CD4-positive, alpha-beta T cell treated with Interleukin-12 subunit alpha and Interleukin-12 subunit beta, for 1 hour (primary cell): ENCODE measurements around the gene BHLHE40.
"Not testable (repeated sequence)": the region's sequence is repeated elsewhere in the genome, so short reads cannot be mapped to it uniquely, and the experiment has no call there.

Source experiments
- DNase-seq: peaks from one replicate; pipeline ENCODE4 v3.0.0-alpha.2; 2020

The BHLHE40 gene

GRCh38 chr3:4963669-4964570, 15.3 kb upstream of the BHLHE40 start:
- no peak for DNase-seq

GRCh38 chr3:4966006-4966405, 13.2 kb upstream of the BHLHE40 start:
- peak; percentile 54 for DNase-seq

GRCh38 chr3:4967683-4968082, 11.6 kb upstream of the BHLHE40 start:
- not testable (repeated sequence) for DNase-seq

GRCh38 chr3:4971437-4971836, 7.8 kb upstream of the BHLHE40 start:
- not testable (repeated sequence) for DNase-seq

GRCh38 chr3:4971838-4972237, 7.4 kb upstream of the BHLHE40 start:
- DNase-seq, result no peak

GRCh38 chr3:4972652-4973643, 6.3 kb upstream of the BHLHE40 start:
- DNase-seq, result no peak

GRCh38 chr3:4974154-4974553, 5.1 kb upstream of the BHLHE40 start:
- no peak for DNase-seq

GRCh38 chr3:4976109-4976508, 3.1 kb upstream of the BHLHE40 start:
- peak; percentile 68 for DNase-seq

- DNase-seq, result peak; percentile 82
Observed at GRCh38 chr3:4977001-4977852, 2.0 kb upstream of the BHLHE40 start.

GRCh38 chr3:4977853-4978203, 1.4 kb upstream of the BHLHE40 start:
- DNase-seq, result peak; percentile 54

GRCh38 chr3:4978204-4978965, 852 bp upstream of the BHLHE40 start:
- peak; percentile 83 for DNase-seq

GRCh38 chr3:4978966-4979427, 240 bp upstream of the BHLHE40 start:
- peak; percentile 92 for DNase-seq

- peak; percentile 91 for DNase-seq
Observed at GRCh38 chr3:4980229-4981203, 1.3 kb downstream of the BHLHE40 start.

GRCh38 chr3:4981294-4981664, 2.0 kb downstream of the BHLHE40 start:
- peak; percentile 27 for DNase-seq

- DNase-seq, result peak; percentile 24
Observed at GRCh38 chr3:4981665-4982494, 2.6 kb downstream of the BHLHE40 start.

- DNase-seq, result no peak
Observed at GRCh38 chr3:4982773-4983738, 3.8 kb downstream of the BHLHE40 start.

GRCh38 chr3:4983739-4984510, 4.7 kb downstream of the BHLHE40 start:
- peak; percentile 86 for DNase-seq

- DNase-seq, result no peak
Observed at GRCh38 chr3:4984511-4984864, 5.3 kb downstream of the BHLHE40 start.
